HUES6 (cell line): ENCODE data around the gene RIPK3.

Source experiments
- H3K27ac ChIP-seq: 2 replicates; pipeline ENCODE4 v1.7.0; 2013; ENCODE audit warnings: low read depth, mild to moderate bottlenecking, low read length, inconsistent platforms
- H3K27me3 ChIP-seq: 2 replicates; pipeline ENCODE4 v1.6.1; 2013; ENCODE audit warnings: low read length; ENCODE audit not compliant: control insufficient read depth, insufficient read depth
- H3K36me3 ChIP-seq: 2 replicates; pipeline ENCODE4 v1.6.1; 2013; ENCODE audit warnings: low read length; ENCODE audit not compliant: control insufficient read depth, insufficient read depth
- H3K4me1 ChIP-seq: 2 replicates; pipeline ENCODE4 v1.6.1; 2013; ENCODE audit warnings: low read length; ENCODE audit not compliant: control insufficient read depth, insufficient read depth
- H3K4me3 ChIP-seq: 2 replicates; pipeline ENCODE4 v1.5.1; 2013; ENCODE audit warnings: low read depth, low read length
- H3K9ac ChIP-seq: one replicate; pipeline ENCODE4 v1.6.1; 2013; ENCODE audit warnings: mild to moderate bottlenecking, low read length
- H3K9me3 ChIP-seq: 2 replicates; pipeline ENCODE4 v1.6.1; 2013; ENCODE audit warnings: low read depth, low read length; ENCODE audit not compliant: control insufficient read depth, insufficient read depth

The RIPK3 gene

GRCh38 chr14:24316597-24316950 is 23.2 kb downstream of the RIPK3 start:
- no peak overlapping the region for H3K27ac ChIP-seq
- peak overlapping the region; percentile 20 for H3K9ac ChIP-seq
- H3K4me3 ChIP-seq = no peak overlapping the region
- no peaks in the 10 kb centered on the region for H3K9me3 ChIP-seq
- H3K4me1 ChIP-seq = peaks cover 6% of the 10 kb centered on the region; the same call in 1 of the 2 replicates
- peaks cover 5% of the 10 kb centered on the region; the same call in 1 of the 2 replicates for H3K36me3 ChIP-seq
- peaks cover 24% of the 10 kb centered on the region for H3K27me3 ChIP-seq

GRCh38 chr14:24315807-24316596 is 23.8 kb downstream of the RIPK3 start:
- peaks cover 6% of the 10 kb centered on the region; the same call in 1 of the 2 replicates for H3K4me1 ChIP-seq
- no peak overlapping the region for H3K27ac ChIP-seq
- H3K9me3 ChIP-seq = no peaks in the 10 kb centered on the region
- no peak overlapping the region for H3K4me3 ChIP-seq
- H3K36me3 ChIP-seq = peaks cover 5% of the 10 kb centered on the region; the same call in 1 of the 2 replicates
- peaks cover 24% of the 10 kb centered on the region for H3K27me3 ChIP-seq
- H3K9ac ChIP-seq = no peak overlapping the region

- H3K9ac ChIP-seq = no peak overlapping the region
- no peak overlapping the region for H3K4me3 ChIP-seq
- no peak overlapping the region for H3K27ac ChIP-seq
- no peaks in the 10 kb centered on the region for H3K9me3 ChIP-seq
- peaks cover 24% of the 10 kb centered on the region for H3K27me3 ChIP-seq
- H3K36me3 ChIP-seq = peaks cover 8% of the 10 kb centered on the region; the same call in 1 of the 2 replicates
- H3K4me1 ChIP-seq = peaks cover 7% of the 10 kb centered on the region
These were observed 24.5 kb downstream of the RIPK3 start for GRCh38 chr14:24315243-24315806.

- no peak overlapping the region for H3K4me3 ChIP-seq
- peaks cover 18% of the 10 kb centered on the region for H3K27me3 ChIP-seq
- H3K9ac ChIP-seq = no peak overlapping the region
- H3K4me1 ChIP-seq = peaks cover 9% of the 10 kb centered on the region
- H3K36me3 ChIP-seq = peaks cover 16% of the 10 kb centered on the region; the same call in 1 of the 2 replicates
- no peak overlapping the region for H3K27ac ChIP-seq
- H3K9me3 ChIP-seq = no peaks in the 10 kb centered on the region
These were observed 25.2 kb downstream of the RIPK3 start for GRCh38 chr14:24314377-24315193.

GRCh38 chr14:24313913-24314312 is 25.9 kb downstream of the RIPK3 start:
- Histone ChIP-seq H3K4me3 (no peak overlapping the region), H3K9ac (no peak overlapping the region), H3K27me3 (peaks cover 11% of the 10 kb centered on the region), H3K36me3 (peaks cover 22% of the 10 kb centered on the region; the same call in 1 of the 2 replicates), H3K4me1 (peaks cover 9% of the 10 kb centered on the region), H3K9me3 (no peaks in the 10 kb centered on the region), H3K27ac (no peak overlapping the region)

- H3K9ac ChIP-seq = no peak overlapping the region
- no peaks in the 10 kb centered on the region for H3K9me3 ChIP-seq
- no peak overlapping the region for H3K27ac ChIP-seq
- H3K36me3 ChIP-seq = peaks cover 23% of the 10 kb centered on the region; the same call in 1 of the 2 replicates
- H3K27me3 ChIP-seq = peaks cover 8% of the 10 kb centered on the region; the same call in 1 of the 2 replicates
- no peak overlapping the region for H3K4me3 ChIP-seq
- peaks cover 9% of the 10 kb centered on the region for H3K4me1 ChIP-seq
These were observed 26.9 kb downstream of the RIPK3 start for GRCh38 chr14:24312736-24313507.

- peaks cover 10% of the 10 kb centered on the region for H3K4me1 ChIP-seq
- peaks cover 1% of the 10 kb centered on the region; the same call in 1 of the 2 replicates for H3K27me3 ChIP-seq
- no peak overlapping the region for H3K4me3 ChIP-seq
- H3K9me3 ChIP-seq = no peaks in the 10 kb centered on the region
- no peak overlapping the region for H3K9ac ChIP-seq
- H3K27ac ChIP-seq = no peak overlapping the region
- peaks cover 26% of the 10 kb centered on the region for H3K36me3 ChIP-seq
These were observed 27.8 kb downstream of the RIPK3 start for GRCh38 chr14:24311837-24312615.

GRCh38 chr14:24310646-24311604 is 28.9 kb downstream of the RIPK3 start, which contains the start of gene LTB4R:
Gene LTB4R, plus strand, starts transcription at chr14:24311502. Its CDS starts 4,150 bp downstream, at chr14:24315652.
- no peak within 1 kb of the TSS for H3K27ac ChIP-seq
- H3K36me3 ChIP-seq = peaks cover 37% of the 10 kb centered on the region
- no peaks in the 10 kb centered on the region for H3K27me3 ChIP-seq
- H3K9ac ChIP-seq = no peak within 1 kb of the TSS
- H3K4me1 ChIP-seq = peaks cover 6% of the 10 kb centered on the region
- no peaks in the 10 kb centered on the region for H3K9me3 ChIP-seq
- H3K4me3 ChIP-seq = peak within 1 kb of the TSS; percentile 40; the same call in 1 of the 2 replicates

GRCh38 chr14:24310265-24310645 is 29.5 kb downstream of the RIPK3 start:
- H3K36me3 ChIP-seq = peaks cover 44% of the 10 kb centered on the region
- H3K4me3 ChIP-seq = peak overlapping the region; percentile 40; the same call in 1 of the 2 replicates
- H3K27ac ChIP-seq = no peak overlapping the region
- peaks cover 6% of the 10 kb centered on the region for H3K4me1 ChIP-seq
- H3K9ac ChIP-seq = no peak overlapping the region
- H3K9me3 ChIP-seq = no peaks in the 10 kb centered on the region
- H3K27me3 ChIP-seq = no peaks in the 10 kb centered on the region
